Breast epithelium (tissue), 3 donors: ENCODE measurements around the gene HJURP.

Experiments
- CTCF ChIP-seq, 3 donors: fragments of 450-650 bp; IDR thresholded peaks; one replicate each; pipeline ENCODE4 v1.5.1; 2016 to 2017; ENCODE audit warnings: antibody characterized with exemption in 3 of 3, mild to moderate bottlenecking in 3 of 3, moderate library complexity in 3 of 3
- POLR2AphosphoS5 ChIP-seq, 3 donors: sonication (generic); formaldehyde crosslinking; IDR thresholded peaks; one replicate each; pipeline ENCODE4 v1.6.1; 2017; ENCODE audit warnings: antibody characterized with exemption in 3 of 3

- TF ChIP-seq POLR2AphosphoS5 (IDR thresholded peaks at IDR 0.05) (no peak), CTCF (IDR thresholded peaks at IDR 0.05) (no peak)
Observed at GRCh38 chr2:233867993-233868532, 13.7 kb upstream of the HJURP start, which contains the start of gene MSL3B.
